ENCODE results near the gene PHF20. TPM values are rescaled to one million over a fixed set of nuclear protein-coding genes. Genes with fewer than 3 reads are reported as not detected.
"Not testable (repeated sequence)": the region's sequence is repeated elsewhere in the genome, so short reads cannot be mapped to it uniquely, and the experiment has no call there.

PHF20 gene
- total RNA-seq, 2 donors from 2014 or later: 17.6 to 25.1 TPM

- Histone ChIP-seq H3K36me3 (replicated peaks in 1 of 2; ENCODE audit: insufficient read depth in 1 of 2, low read depth in 2 of 2) (no peaks in the 10 kb centered on the region), H3K9me3 (no peaks in the 10 kb centered on the region), H3K27me3 (no peaks in the 10 kb centered on the region), H3K4me3 (peak overlapping the region; percentile 41 to 52), H3K27ac (peak overlapping the region in 3 of 4 donors; percentile 82 to 85 (median 84)), H3K4me1 (peaks cover 50% of the 10 kb centered on the region)
- DNase-seq (no peak), ATAC-seq (no peak)
- intact Hi-C loops (cut with DNase I): no loop called here
- 17% methylated on average over 8 of the region's 8 CpGs for WGBS, 2 donors
- no peak for TF ChIP-seq POLR2A (IDR thresholded peaks at IDR 0.05)
- peak in 1 of 7 experiments; percentile 3 for TF ChIP-seq CTCF (IDR thresholded peaks at IDR 0.05)
Observed at GRCh38 chr20:35772563-35773058, 796 bp downstream of the PHF20 start.

GRCh38 chr20:35773154-35773751, 1.4 kb downstream of the PHF20 start:
- TF ChIP-seq CTCF (IDR thresholded peaks at IDR 0.05) (no peak), POLR2A (IDR thresholded peaks at IDR 0.05) (no peak)
- Histone ChIP-seq H3K36me3 (replicated peaks in 1 of 2; ENCODE audit: insufficient read depth in 1 of 2, low read depth in 2 of 2) (no peaks in the 10 kb centered on the region), H3K27me3 (no peaks in the 10 kb centered on the region), H3K27ac (peak overlapping the region in 3 of 4 donors; percentile 36 to 85 (median 82)), H3K9me3 (no peaks in the 10 kb centered on the region), H3K4me3 (no peak overlapping the region), H3K4me1 (peaks cover 50% of the 10 kb centered on the region)
- WGBS, 2 donors: 49 to 64% methylated on average over 8 of the region's 8 CpGs
- ATAC-seq (no peak), DNase-seq (peak in 1 of 4 donors; percentile 37)
- intact Hi-C loops (cut with DNase I): no loop called here

GRCh38 chr20:35774391-35774790, 2.6 kb downstream of the PHF20 start:
- ATAC-seq (no peak), DNase-seq (no peak)
- Histone ChIP-seq H3K27me3 (no peaks in the 10 kb centered on the region), H3K27ac (no peak overlapping the region), H3K9me3 (no peaks in the 10 kb centered on the region), H3K4me3 (no peak overlapping the region), H3K36me3 (replicated peaks in 1 of 2; ENCODE audit: insufficient read depth in 1 of 2, low read depth in 2 of 2) (no peaks in the 10 kb centered on the region), H3K4me1 (peaks cover 41% of the 10 kb centered on the region)
- 86 to 88% methylated on average over 1 of the region's 1 CpG for WGBS, 2 donors
- TF ChIP-seq POLR2A (IDR thresholded peaks at IDR 0.05): no peak
- TF ChIP-seq CTCF (IDR thresholded peaks at IDR 0.05): no peak
- intact Hi-C loops (cut with DNase I): no loop called here

DNA sequence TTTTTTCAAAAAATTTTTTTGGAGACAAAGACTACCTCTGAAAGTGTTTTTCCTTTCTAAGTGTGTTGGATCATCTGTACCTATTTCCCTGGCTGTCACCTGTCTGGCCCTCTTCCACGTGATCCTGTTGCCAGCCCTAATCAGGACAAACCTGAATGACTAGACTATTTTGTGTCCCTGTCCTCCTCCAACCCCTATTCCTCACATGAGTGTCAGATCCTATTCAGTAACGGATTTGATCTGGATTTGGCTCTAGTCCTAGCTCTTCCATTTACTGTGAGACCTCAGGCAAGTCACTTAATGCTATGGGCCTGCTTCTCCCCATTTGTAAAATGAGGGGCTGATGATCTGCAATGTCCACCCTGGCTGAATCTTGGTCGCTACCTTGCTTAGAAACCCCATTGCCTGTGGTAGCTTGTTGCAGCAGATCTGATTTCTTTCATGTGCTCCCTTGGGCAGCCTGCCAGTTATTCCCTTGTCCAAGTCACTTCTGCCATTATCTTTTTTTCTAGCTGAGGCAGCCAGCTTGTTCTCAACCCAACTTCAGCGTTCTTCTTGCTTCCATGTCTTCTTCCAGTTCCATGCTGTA, 4.8 kb downstream of the PHF20 start:
- Histone ChIP-seq H3K9me3 (no peaks in the 10 kb centered on the region), H3K27ac (peak overlapping the region in 3 of 4 donors; percentile 4 to 39 (median 9)), H3K4me1 (peaks cover 32% of the 10 kb centered on the region), H3K4me3 (no peak overlapping the region), H3K27me3 (no peaks in the 10 kb centered on the region), H3K36me3 (replicated peaks in 1 of 2; ENCODE audit: insufficient read depth in 1 of 2, low read depth in 2 of 2) (no peaks in the 10 kb centered on the region)
- ATAC-seq (no peak), DNase-seq (peak; percentile 59 to 80 (median 68))
- no peak for TF ChIP-seq CTCF (IDR thresholded peaks at IDR 0.05)
- TF ChIP-seq POLR2A (IDR thresholded peaks at IDR 0.05): no peak
- intact Hi-C loops (cut with DNase I): no loop called here
- WGBS, 2 donors: 32 to 40% methylated on average over 4 of the region's 4 CpGs

DNA sequence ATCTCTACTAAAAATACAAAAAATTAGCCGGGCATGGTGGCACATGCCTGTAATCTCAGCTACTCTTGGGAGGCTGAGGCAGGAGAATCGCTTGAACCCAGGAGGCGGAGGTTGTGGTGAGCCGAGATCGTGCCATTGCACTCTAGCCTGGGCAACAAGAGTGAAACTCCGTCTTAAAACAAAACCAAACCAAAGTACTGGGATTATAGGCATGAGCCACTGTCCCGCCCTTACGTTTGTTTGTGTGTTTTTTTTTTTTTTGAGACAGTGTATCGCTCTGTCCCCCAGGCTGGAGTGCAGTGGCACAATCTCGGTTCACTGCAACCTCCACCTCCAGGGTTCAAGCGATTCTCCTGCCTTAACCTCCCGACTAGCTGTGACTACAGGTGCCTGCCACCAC, 12.0 kb downstream of the PHF20 start:
- WGBS, 2 donors: 92 to 97% methylated on average over 11 to 12 of the region's 12 CpGs

GRCh38 chr20:35785541-35785940, 13.7 kb downstream of the PHF20 start:
- ATAC-seq; DNase-seq; H3K4me3 ChIP-seq; H3K27ac ChIP-seq; intact Hi-C loops (cut with DNase I); H3K36me3 ChIP-seq (replicated peaks in 1 of 2; ENCODE audit: insufficient read depth in 1 of 2, low read depth in 2 of 2); H3K4me1 ChIP-seq; H3K27me3 ChIP-seq; H3K9me3 ChIP-seq: not testable (repeated sequence)
- WGBS, 2 donors: 87 to 96% methylated on average over 4 of the region's 4 CpGs

More for the DNA sequence above, 12.0 kb downstream of the PHF20 start:
- DNase-seq; H3K27me3 ChIP-seq; H3K36me3 ChIP-seq (replicated peaks in 1 of 2; ENCODE audit: insufficient read depth in 1 of 2, low read depth in 2 of 2); H3K4me3 ChIP-seq; intact Hi-C loops (cut with DNase I); ATAC-seq; H3K4me1 ChIP-seq; H3K9me3 ChIP-seq; H3K27ac ChIP-seq: not testable (repeated sequence)
